PC-3 (cell line): Measurements from ENCODE around the gene CNR1. TPM values are rescaled to one million over a fixed set of nuclear protein-coding genes. Genes with fewer than 3 reads are reported as not detected.

ENCODE experiments used
- ATAC-seq: fragments of 200-7000 bp; cut with Tn5 transposase; 2 replicates; pipeline ENCODE4 v1.9.1; 2020; ENCODE audit warnings: mild to moderate bottlenecking, moderate library complexity
- BruUV-seq: library from RNA; stranded (reverse); fragments of 400-500 nt; replicated peaks from 2 replicates; lab custom pipeline; 2021; lab: Mats Ljungman, UMichigan
- CTCF ChIA-PET: fragments of 300-600 bp; sonication (Branson Sonifier 250); formaldehyde crosslinking; loops from one replicate; lab custom pipeline; 2022; ENCODE audit warnings: antibody characterized with exemption; lab: Charles Lee
- POLR2A ChIA-PET: fragments of 300-600 bp; sonication (Branson Sonifier 250); formaldehyde crosslinking; loops from one replicate; lab custom pipeline; 2022; ENCODE audit warnings: antibody characterized with exemption; ENCODE audit not compliant: unreplicated experiment; lab: Charles Lee
- DNase-seq: peaks from one replicate; pipeline ENCODE4 v3.0.0-alpha.2; 2015
- H2AFZ ChIP-seq: fragments of 300-600 bp; sonication (generic); 2 replicates; pipeline ENCODE4 v1.6.0; 2016; ENCODE audit warnings: antibody characterized with exemption, low read length
- H3F3A ChIP-seq: fragments of 300-600 bp; sonication (generic); one replicate; pipeline ENCODE4 v1.6.0; 2017; ENCODE audit warnings: antibody characterized with exemption, low read length, control low read depth, mild to moderate bottlenecking; ENCODE audit not compliant: unreplicated experiment
- H3K27ac ChIP-seq: fragments of 300-600 bp; sonication (generic); 2 replicates; pipeline ENCODE4 v1.5.1; 2016; ENCODE audit warnings: mild to moderate bottlenecking, low read length
- H3K27me3 ChIP-seq: fragments of 300-600 bp; sonication (generic); 2 replicates; pipeline ENCODE4 v1.6.1; 2016; ENCODE audit warnings: low read length, mixed read lengths
- H3K36me3 ChIP-seq: fragments of 300-600 bp; sonication (generic); 2 replicates; pipeline ENCODE4 v1.6.1; 2016; ENCODE audit warnings: low read depth, mixed run types, low read length, mixed read lengths
- H3K4me1 ChIP-seq: fragments of 300-600 bp; sonication (generic); 2 replicates; pipeline ENCODE4 v1.5.1; 2016; ENCODE audit warnings: low read length; ENCODE audit not compliant: insufficient read depth
- H3K4me2 ChIP-seq: fragments of 300-600 bp; sonication (generic); 2 replicates; pipeline ENCODE4 v1.6.0; 2016; ENCODE audit warnings: low read length
- H3K4me3 ChIP-seq: fragments of 300-600 bp; sonication (generic); 2 replicates; pipeline ENCODE4 v1.5.1; 2016; ENCODE audit warnings: mild to moderate bottlenecking, low read length, mixed read lengths
- H3K79me2 ChIP-seq: fragments of 300-600 bp; sonication (generic); 2 replicates; pipeline ENCODE4 v1.6.1; 2017; ENCODE audit warnings: low read length, mixed read lengths
- H3K9ac ChIP-seq: fragments of 300-600 bp; sonication (generic); 2 replicates; pipeline ENCODE4 v1.6.0; 2016; ENCODE audit warnings: mild to moderate bottlenecking, low read length
- H3K9me2 ChIP-seq: fragments of 300-600 bp; sonication (generic); replicated peaks from 2 replicates; pipeline ENCODE4 v1.6.1; 2016; ENCODE audit warnings: mixed run types, low read length, mixed read lengths
- H3K9me3 ChIP-seq: fragments of 300-600 bp; sonication (generic); 2 replicates; pipeline ENCODE4 v1.6.1; 2016; ENCODE audit warnings: low read length, mixed read lengths
- H4K20me1 ChIP-seq: fragments of 300-600 bp; sonication (generic); 2 replicates; pipeline ENCODE4 v1.6.1; 2016; ENCODE audit warnings: low read length, mixed read lengths
- CTCF ChIP-seq: fragments of 300-600 bp; sonication (generic); conservative IDR thresholded peaks from 2 replicates; pipeline ENCODE4 v1.5.1; 2017; ENCODE audit warnings: antibody characterized with exemption, low read depth, mild to moderate bottlenecking, low read length
- EZH2 ChIP-seq: fragments of 300-600 bp; sonication (generic); IDR thresholded peaks from one replicate; pipeline ENCODE4 v1.6.1; 2017; ENCODE audit warnings: antibody characterized with exemption, mild to moderate bottlenecking, low read length; ENCODE audit not compliant: unreplicated experiment
- EZH2phosphoT487 ChIP-seq: fragments of 300-600 bp; sonication (generic); IDR thresholded peaks from 2 replicates; pipeline ENCODE4 v1.6.1; 2018; ENCODE audit warnings: mild to moderate bottlenecking, antibody characterized with exemption, low read length, borderline replicate concordance
- intact Hi-C: fragments of 100-400 bp; cut with micrococcal nuclease; formaldehyde crosslinking; loops from 2 replicates; pipeline ENCODE4 v1.9.0; 2023
- total RNA-seq: library from RNA; depleted of rRNA; stranded (reverse); fragments of >200 nt; gene quantifications from 2 replicates; pipeline ENCODE4 v1.2.3, GENCODE V29; 2014

Gene CNR1
- total RNA-seq, 1 experiment from 2014 or later, result not detected

GRCh38 chr6:88165087-88165843 is 882 bp downstream of the CNR1 start:
- Histone ChIP-seq H3K4me3 (no peak overlapping the region), H3K79me2 (no peaks in the 10 kb centered on the region), H3K9me2 (no peaks in the 10 kb centered on the region), H3K36me3 (no peaks in the 10 kb centered on the region), H3F3A (no peaks in the 10 kb centered on the region), H2AFZ (no peak overlapping the region), H4K20me1 (no peaks in the 10 kb centered on the region), H3K9me3 (no peaks in the 10 kb centered on the region), H3K27me3 (peaks cover 40% of the 10 kb centered on the region), H3K4me1 (no peaks in the 10 kb centered on the region), H3K27ac (no peak overlapping the region), H3K9ac (no peak overlapping the region), H3K4me2 (peak overlapping the region; percentile 37; the same call in 1 of the 2 replicates)
- BruUV-seq, result no TSS peak
- intact Hi-C loops, result no loop called here
- DNase-seq (no peak), ATAC-seq (peak; percentile 24)
- POLR2A ChIA-PET, result no interaction called here
- CTCF ChIA-PET, result no interaction called here
- no peak for TF ChIP-seq CTCF
- no peak for TF ChIP-seq EZH2phosphoT487
- no peak for TF ChIP-seq EZH2

GRCh38 chr6:88164061-88164460 is 2.1 kb downstream of the CNR1 start:
- POLR2A ChIA-PET, result no interaction called here
- H3K4me1 ChIP-seq, result no peaks in the 10 kb centered on the region
- no peaks in the 10 kb centered on the region for H3K36me3 ChIP-seq
- no peaks in the 10 kb centered on the region for H3K9me3 ChIP-seq
- H4K20me1 ChIP-seq, result no peaks in the 10 kb centered on the region
- DNase-seq, result no peak
- H3K4me3 ChIP-seq, result no peak overlapping the region
- H3K4me2 ChIP-seq, result no peak overlapping the region
- no peak for TF ChIP-seq EZH2
- TF ChIP-seq EZH2phosphoT487, result no peak
- no peak for TF ChIP-seq CTCF
- H3K9ac ChIP-seq, result no peak overlapping the region
- no peaks in the 10 kb centered on the region for H3K79me2 ChIP-seq
- H3K9me2 ChIP-seq, result no peaks in the 10 kb centered on the region
- CTCF ChIA-PET, result no interaction called here
- H3F3A ChIP-seq, result no peaks in the 10 kb centered on the region
- H3K27ac ChIP-seq, result no peak overlapping the region
- H2AFZ ChIP-seq, result no peak overlapping the region
- BruUV-seq, result no TSS peak
- no peak for ATAC-seq
- H3K27me3 ChIP-seq, result peaks cover 37% of the 10 kb centered on the region
- intact Hi-C loops, result no loop called here

GRCh38 chr6:88163616-88164015 is 2.5 kb downstream of the CNR1 start:
- TF ChIP-seq EZH2phosphoT487 (no peak), CTCF (no peak), EZH2 (no peak)
- no TSS peak for BruUV-seq
- ChIA-PET CTCF (no interaction called here), POLR2A (no interaction called here)
- Histone ChIP-seq H3K36me3 (no peaks in the 10 kb centered on the region), H3K27me3 (peaks cover 37% of the 10 kb centered on the region), H2AFZ (no peak overlapping the region), H3K9ac (no peak overlapping the region), H3K79me2 (no peaks in the 10 kb centered on the region), H3K9me3 (no peaks in the 10 kb centered on the region), H4K20me1 (no peaks in the 10 kb centered on the region), H3K4me3 (no peak overlapping the region), H3F3A (no peaks in the 10 kb centered on the region), H3K4me2 (no peak overlapping the region), H3K4me1 (no peaks in the 10 kb centered on the region), H3K27ac (no peak overlapping the region), H3K9me2 (no peaks in the 10 kb centered on the region)
- DNase-seq, result no peak
- ATAC-seq, result no peak
- intact Hi-C loops, result no loop called here
